Panc1 (cell line): ENCODE measurements around the gene ACSL1. TPM values are rescaled to one million over a fixed set of nuclear protein-coding genes. Genes with fewer than 3 reads are reported as not detected.

Experiments
- ATAC-seq: fragments of 200-7000 bp; cut with Tn5 transposase; 2 replicates; pipeline ENCODE4 v1.9.1; 2020; ENCODE audit warnings: mild to moderate bottlenecking, moderate library complexity
- BruUV-seq: library from RNA; stranded (reverse); fragments of 400-500 nt; replicated peaks from 2 replicates; lab custom pipeline; 2021; lab: Mats Ljungman, UMichigan
- CTCF ChIA-PET: fragments of 300-600 bp; sonication (Branson Sonifier 250); formaldehyde crosslinking; loops from one replicate; lab custom pipeline; 2022; ENCODE audit warnings: antibody characterized with exemption; lab: Charles Lee
- POLR2A ChIA-PET: fragments of 300-600 bp; sonication (Branson Sonifier 250); formaldehyde crosslinking; loops from one replicate; lab custom pipeline; 2022; ENCODE audit warnings: antibody characterized with exemption; lab: Charles Lee
- DNase-seq: peaks from one replicate; pipeline ENCODE4 v3.0.0-alpha.2; 2010; ENCODE audit warnings: low read depth, low spot score
- H3K27ac ChIP-seq: 2 replicates; pipeline ENCODE4 v1.5.1; 2011; ENCODE audit warnings: mild to moderate bottlenecking, low read length, inconsistent platforms
- H3K27me3 ChIP-seq: fragments of 200-500 bp; sonication (Bioruptor generic); 2 replicates; pipeline ENCODE4 v1.6.0; 2014; ENCODE audit warnings: low read length, inconsistent platforms; ENCODE audit not compliant: control insufficient read depth, insufficient read depth
- H3K36me3 ChIP-seq: fragments of 200-500 bp; sonication (Bioruptor generic); 2 replicates; pipeline ENCODE4 v1.5.1; 2014; ENCODE audit warnings: inconsistent platforms, mild to moderate bottlenecking, low read length, moderate library complexity; ENCODE audit not compliant: control insufficient read depth, insufficient read depth
- H3K4me1 ChIP-seq: 2 replicates; pipeline ENCODE4 v1.5.1; 2011; ENCODE audit warnings: inconsistent platforms, mild to moderate bottlenecking, low read length, moderate library complexity; ENCODE audit not compliant: control insufficient read depth, insufficient read depth
- H3K4me3 ChIP-seq, 2 experiments: 2 replicates each; pipeline ENCODE4 v1.5.1; 2011 to 2012; ENCODE audit warnings: low read depth in 2 of 2, low read length in 2 of 2, mild to moderate bottlenecking in 2 of 2, inconsistent platforms in 1 of 2, moderate library complexity in 1 of 2
- H3K9me3 ChIP-seq: fragments of 200-500 bp; sonication (Bioruptor generic); 2 replicates; pipeline ENCODE4 v1.5.1; 2014; ENCODE audit warnings: low read depth, mild to moderate bottlenecking, inconsistent platforms, low read length, moderate library complexity; ENCODE audit not compliant: control insufficient read depth, insufficient read depth
- CTCF ChIP-seq: fragments of 450-650 bp; IDR thresholded peaks from 2 replicates; pipeline ENCODE4 v1.5.1; 2017; ENCODE audit warnings: mild to moderate bottlenecking
- POLR2AphosphoS5 ChIP-seq: IDR thresholded peaks from 2 replicates; pipeline ENCODE4 v1.6.1; 2012; ENCODE audit warnings: mild to moderate bottlenecking, low read depth, low read length, moderate library complexity
- REST ChIP-seq, 2 experiments: IDR thresholded peaks; 2 replicates each; pipeline ENCODE4 v1.6.1; 2011 to 2012; ENCODE audit warnings: low read depth in 2 of 2, control low read depth in 1 of 2, low read length in 1 of 2, mild to moderate bottlenecking in 1 of 2, moderate library complexity in 1 of 2; ENCODE audit not compliant: insufficient read depth in 1 of 2
- SIN3A ChIP-seq: IDR thresholded peaks from 2 replicates; pipeline ENCODE4 v1.6.1; 2012; ENCODE audit warnings: low read depth, mild to moderate bottlenecking, low read length, moderate library complexity, borderline replicate concordance; ENCODE audit not compliant: insufficient read depth
- TCF7L2 ChIP-seq: IDR thresholded peaks from 2 replicates; pipeline ENCODE4 v1.6.1; 2011; ENCODE audit warnings: mild to moderate bottlenecking, low read depth, low read length, inconsistent platforms
- in situ Hi-C: cut with HindIII; loops from 2 replicates; pipeline ENCODE4 v1.10.0; 2016; ENCODE audit warnings: low sequenced_read_pairs, low pct_unique_long_range_greater_than_20kb
- intact Hi-C: fragments of 100-400 bp; cut with micrococcal nuclease; formaldehyde crosslinking; loops from one replicate; pipeline ENCODE4 v1.10.0; 2022; ENCODE audit not compliant: unreplicated experiment
- total RNA-seq: library from RNA; stranded (reverse); gene quantifications from one replicate; pipeline ENCODE4 v1.2.1, GENCODE V29; 2021; ENCODE audit not compliant: unreplicated experiment

ACSL1 gene
- total RNA-seq, 1 experiment from 2014 or later, result 15.4 TPM

- in situ Hi-C loops, result no loop called here
- Histone ChIP-seq H3K27me3 (no peaks in the 10 kb centered on the region), H3K4me1 (peaks cover 9% of the 10 kb centered on the region; the same call in 1 of the 2 replicates), H3K36me3 (no peaks in the 10 kb centered on the region), H3K4me3 (no peak overlapping the region), H3K27ac (no peak overlapping the region), H3K9me3 (no peaks in the 10 kb centered on the region)
- intact Hi-C loops, result no loop called here
- TF ChIP-seq POLR2AphosphoS5 (no peak), CTCF (no peak), TCF7L2 (no peak), REST (IDR thresholded peaks at IDR 0.05; ENCODE audit: insufficient read depth in 1 of 2, low read depth in 2 of 2, low read length in 1 of 2) (no peak), SIN3A (no peak)
- no TSS peak for BruUV-seq
- POLR2A ChIA-PET, result interaction anchor here (0.6 kb wide), 1 partner anchor 208 kb away, joined by 3 read pairs; no protein-coding TSS in a partner anchor
- ATAC-seq, result no peak
- DNase-seq, result no peak
- CTCF ChIA-PET, result no interaction called here
Observed at GRCh38 chr4:184807256-184807655, 18.5 kb downstream of the ACSL1 start.

GRCh38 chr4:184806711-184807110 is 19.1 kb downstream of the ACSL1 start:
- ChIA-PET CTCF (no interaction called here), POLR2A (interaction anchor here (0.6 kb wide), 1 partner anchor 208 kb away, joined by 3 read pairs; no protein-coding TSS in a partner anchor)
- no peak overlapping the region for H3K27ac ChIP-seq
- BruUV-seq, result no TSS peak
- no peaks in the 10 kb centered on the region for H3K9me3 ChIP-seq
- H3K4me3 ChIP-seq, result no peak overlapping the region
- H3K36me3 ChIP-seq, result no peaks in the 10 kb centered on the region
- in situ Hi-C loops, result no loop called here
- peaks cover 8% of the 10 kb centered on the region; the same call in 1 of the 2 replicates for H3K4me1 ChIP-seq
- no peak for ATAC-seq
- intact Hi-C loops, result no loop called here
- H3K27me3 ChIP-seq, result no peaks in the 10 kb centered on the region
- TF ChIP-seq REST (IDR thresholded peaks at IDR 0.05; ENCODE audit: insufficient read depth in 1 of 2, low read depth in 2 of 2, low read length in 1 of 2), result no peak
- no peak for TF ChIP-seq CTCF
- TF ChIP-seq TCF7L2, result no peak
- no peak for DNase-seq
